HG02970 (cell line): ENCODE data around the gene CBARP.

Source experiments
- ATAC-seq: cut with Tn5 transposase; IDR thresholded peaks from one replicate; pipeline ENCODE4 v1.9.1; 2021; ENCODE audit warnings: mild to moderate bottlenecking, moderate library complexity, moderate number of reproducible peaks; ENCODE audit not compliant: unreplicated experiment, low FRiP score

CBARP gene

GRCh38 chr19:1275976-1276627 lies 38.3 kb upstream of the CBARP start:
- ATAC-seq, result no peak

GRCh38 chr19:1275260-1275975 lies 37.6 kb upstream of the CBARP start, which contains the start of gene FAM174C:
FAM174C (plus strand) TSS chr19:1275530; CDS start chr19:1275550, 20 bp downstream.
- ATAC-seq, result peak; percentile 70

DNA sequence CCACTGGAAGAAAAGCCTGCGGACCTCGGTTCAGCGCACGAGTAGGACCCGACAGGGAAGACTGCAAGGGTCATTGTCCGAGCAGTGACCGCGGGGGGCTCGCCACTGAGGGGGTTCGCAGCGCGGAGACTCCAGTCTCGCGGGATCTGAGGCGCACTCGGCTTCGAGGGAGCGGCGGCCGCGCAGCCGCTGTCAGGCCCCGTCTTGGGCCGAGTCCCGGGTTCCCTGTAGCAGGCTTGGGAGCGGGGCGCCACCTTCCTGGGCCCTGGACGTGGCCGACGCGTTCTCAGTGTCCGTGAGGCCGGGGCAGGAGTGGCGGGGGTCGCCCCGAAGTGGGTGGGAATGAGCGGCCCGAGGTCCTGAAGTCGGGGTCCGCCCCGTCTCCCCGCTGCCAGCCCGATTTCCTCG lies 37.1 kb upstream of the CBARP start:
- ATAC-seq, result no peak

DNA sequence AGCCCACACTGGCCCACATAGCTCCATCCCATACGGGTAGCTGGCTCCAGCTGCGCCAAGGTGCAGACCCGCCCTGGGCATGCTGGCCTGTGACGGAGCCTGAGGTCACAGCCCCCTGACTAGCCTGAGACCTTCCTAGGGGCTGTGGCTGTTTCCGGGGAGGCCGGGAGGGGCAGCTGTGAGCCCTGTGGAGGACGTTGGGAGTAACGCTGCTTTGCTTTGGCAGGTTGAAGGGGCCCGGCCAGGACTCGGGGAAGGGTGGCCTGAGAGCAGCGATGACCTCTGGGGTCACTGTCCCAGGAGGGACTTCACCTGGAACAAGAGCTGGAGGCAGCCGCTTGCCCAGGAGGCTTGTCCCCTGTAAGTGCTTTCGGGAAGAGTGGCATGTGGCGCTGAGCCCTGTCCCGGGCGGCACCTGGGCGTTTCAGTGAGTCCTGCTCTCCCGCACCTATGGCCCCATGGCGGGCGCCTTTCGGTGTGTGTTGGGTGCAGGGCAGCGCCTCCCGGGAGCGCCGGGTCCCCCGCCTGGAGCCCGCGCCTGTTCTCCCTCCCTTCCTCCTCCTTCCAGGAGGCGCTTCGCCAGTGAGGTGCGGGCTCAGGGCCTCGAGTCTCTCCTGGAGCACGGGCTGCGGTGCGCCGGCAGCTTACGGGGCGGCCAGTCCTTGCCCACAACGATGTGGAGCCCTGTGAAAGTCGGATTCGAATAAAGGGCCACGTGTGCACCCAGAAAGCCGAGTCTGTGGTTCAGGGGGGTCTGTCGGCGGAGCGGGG lies 36.5 kb upstream of the CBARP start:
- no peak for ATAC-seq

DNA sequence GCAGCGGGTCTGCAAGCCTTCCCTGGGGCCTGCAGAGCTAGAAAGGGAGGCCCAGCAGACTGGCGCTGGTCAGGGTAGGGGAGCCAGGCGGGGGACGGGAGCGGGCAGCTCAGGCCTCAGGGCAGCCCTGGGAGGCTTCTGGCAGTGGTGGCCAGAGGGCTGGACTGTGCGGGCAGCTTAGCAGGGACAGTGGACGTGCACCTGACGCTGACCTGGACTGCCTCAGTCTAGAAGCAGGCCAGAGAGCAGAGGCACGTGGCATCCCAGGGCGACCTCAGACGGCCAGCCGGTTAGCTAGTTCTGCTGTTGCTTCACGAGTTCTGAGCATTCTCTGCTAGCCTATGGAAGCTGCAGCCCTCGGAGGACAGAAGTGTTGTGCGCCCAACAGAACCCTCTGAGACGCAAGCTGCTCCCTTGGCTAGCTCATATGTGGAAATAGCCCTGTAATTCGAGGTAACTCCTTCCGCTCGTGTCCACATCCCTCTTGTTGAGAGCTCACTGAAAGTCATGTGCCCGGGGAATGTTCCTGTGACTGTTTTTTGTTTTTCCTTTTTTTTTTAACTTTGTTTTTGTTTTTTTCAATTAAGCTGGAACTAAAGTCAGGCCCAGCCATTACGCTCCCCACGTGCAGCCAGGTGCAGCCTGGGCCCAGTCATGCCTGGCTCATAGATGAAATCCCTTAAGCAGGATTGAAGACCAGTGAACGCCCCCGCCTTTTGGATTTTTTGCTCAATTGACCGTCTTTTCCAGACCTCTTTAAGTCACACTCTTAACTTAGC lies 35.6 kb upstream of the CBARP start:
- no peak for ATAC-seq

GRCh38 chr19:1272423-1273262 lies 34.8 kb upstream of the CBARP start:
- no peak for ATAC-seq

- ATAC-seq, result no peak
Measured at GRCh38 chr19:1271528-1272422, 34.0 kb upstream of the CBARP start.

DNA sequence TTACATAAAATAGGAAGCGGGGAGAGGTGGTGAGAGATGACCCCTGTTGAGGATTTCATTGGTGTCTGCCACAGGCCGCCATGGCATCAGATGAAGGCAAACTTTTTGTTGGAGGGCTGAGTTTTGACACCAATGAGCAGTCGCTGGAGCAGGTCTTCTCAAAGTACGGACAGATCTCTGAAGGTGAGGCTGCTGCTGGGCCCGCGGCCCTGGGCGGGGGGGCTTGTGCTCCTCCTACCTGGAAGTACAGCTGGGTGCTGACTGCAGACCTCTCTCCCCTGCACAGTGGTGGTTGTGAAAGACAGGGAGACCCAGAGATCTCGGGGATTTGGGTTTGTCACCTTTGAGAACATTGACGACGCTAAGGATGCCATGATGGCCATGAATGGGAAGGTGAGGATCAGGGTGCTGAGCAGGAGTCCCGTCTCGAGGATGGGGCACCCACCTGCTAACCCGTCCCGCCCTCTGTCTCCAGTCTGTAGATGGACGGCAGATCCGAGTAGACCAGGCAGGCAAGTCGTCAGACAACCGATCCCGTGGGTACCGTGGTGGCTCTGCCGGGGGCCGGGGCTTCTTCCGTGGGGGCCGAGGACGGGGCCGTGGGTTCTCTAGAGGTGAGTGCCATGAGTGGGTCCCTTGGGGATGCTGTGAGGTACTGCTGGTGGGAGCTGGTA lies 33.2 kb upstream of the CBARP start:
- no peak for ATAC-seq

GRCh38 chr19:1270213-1270853 lies 32.5 kb upstream of the CBARP start:
- ATAC-seq, result no peak

- ATAC-seq, result peak; percentile 37
Measured at GRCh38 chr19:1269478-1270212, 31.8 kb upstream of the CBARP start.

DNA sequence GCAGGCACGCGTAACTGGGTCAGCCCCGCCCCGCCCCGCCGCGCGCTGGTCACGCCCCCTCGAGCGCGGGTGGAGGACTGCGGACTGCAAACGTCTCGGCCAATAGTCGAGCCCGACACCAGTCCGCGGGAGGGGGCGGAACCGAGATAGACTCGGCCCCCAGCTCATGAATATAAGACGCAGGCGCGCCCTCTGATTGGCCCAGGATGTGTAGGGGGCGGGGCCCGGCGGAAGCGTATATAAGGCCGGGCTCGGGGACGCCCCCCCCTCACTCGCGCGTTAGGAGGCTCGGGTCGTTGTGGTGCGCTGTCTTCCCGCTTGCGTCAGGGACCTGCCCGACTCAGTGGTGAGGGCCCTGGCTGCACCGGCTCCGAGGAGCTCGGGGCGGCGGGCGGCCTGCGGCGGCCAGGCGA lies 31.3 kb upstream of the CBARP start, which contains the start of gene CIRBP:
Gene CIRBP (plus strand): TSS at position 268 of the 413 bp plus-strand sequence. CDS start 1,602 bp downstream, outside the sequence.
- ATAC-seq, result peak; percentile 50

DNA sequence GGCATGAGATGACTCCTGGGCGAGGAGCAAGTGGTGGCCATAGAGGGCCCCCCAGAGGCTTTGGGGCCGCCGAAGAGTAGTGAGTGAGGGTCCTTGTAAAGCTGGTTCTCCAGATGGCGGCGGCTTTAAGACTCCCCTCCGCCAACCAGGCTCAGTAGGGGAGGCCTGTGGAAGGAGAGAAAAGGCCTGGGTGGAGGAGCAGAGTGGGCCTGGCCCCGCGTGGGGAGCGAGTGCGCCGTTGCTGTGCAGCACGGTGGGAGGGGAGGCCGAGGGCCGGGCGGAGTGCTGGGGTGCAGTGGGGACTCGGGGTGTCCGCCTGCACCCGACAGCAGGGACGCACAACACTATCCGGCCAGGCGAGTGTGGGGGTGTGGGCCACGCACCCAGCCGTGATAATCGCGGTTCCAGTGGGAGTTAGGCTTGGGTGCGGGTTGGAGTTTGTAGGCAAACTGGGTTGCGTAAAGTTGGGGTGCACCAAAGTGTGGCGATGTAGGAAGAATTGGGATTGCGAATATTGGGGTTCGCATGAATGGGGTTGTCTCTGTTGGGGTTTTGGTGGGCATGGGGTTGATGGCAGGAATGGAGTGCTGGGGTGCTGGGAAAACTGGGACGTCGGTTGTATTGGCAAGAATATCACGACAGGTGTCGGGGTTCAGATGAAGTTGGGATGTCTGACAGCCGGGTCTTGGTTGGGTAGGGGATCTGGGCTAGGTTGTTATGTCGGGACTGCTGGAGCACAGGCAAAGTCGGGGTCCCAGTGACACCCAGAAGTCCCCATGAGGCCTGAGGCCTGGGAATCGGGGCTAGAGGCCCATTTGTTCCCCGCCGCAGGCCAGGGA lies 30.6 kb upstream of the CBARP start:
- ATAC-seq, result no peak

DNA sequence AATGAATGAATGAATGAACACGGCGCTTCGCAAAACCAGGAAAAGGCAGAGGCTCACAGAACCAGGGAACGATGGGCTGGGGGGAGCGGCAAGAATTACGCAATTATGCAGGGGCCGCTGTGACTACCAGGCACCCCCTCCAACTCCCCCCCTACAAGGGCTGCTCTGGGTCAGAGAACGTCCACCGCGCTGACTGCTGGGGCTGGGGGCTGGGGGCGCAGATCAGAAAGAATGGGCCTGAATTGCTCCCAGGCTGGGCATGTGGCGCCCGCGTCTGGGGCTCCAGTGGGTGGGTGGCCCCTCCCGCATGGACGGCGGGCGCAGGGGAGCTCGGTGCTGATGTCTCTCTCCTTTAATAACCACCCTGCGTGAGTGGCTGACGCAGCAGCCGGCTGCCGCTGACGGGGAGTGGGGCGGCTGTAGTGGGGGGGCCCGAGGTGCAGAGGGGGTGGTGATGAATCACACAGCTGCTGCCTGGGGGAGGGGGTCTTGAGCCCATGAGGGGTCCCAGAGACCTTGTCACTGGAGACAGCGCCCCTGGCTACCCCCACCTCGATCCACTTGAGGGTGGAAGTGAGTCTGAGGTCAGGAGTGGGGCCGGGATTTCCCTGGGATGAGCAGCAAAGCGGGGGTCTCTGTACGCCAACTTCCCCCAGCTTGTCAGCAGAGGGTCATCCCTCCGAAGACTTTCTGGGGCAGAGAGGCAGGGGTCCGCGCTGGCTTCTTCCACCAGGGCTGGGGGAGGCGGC lies 29.8 kb upstream of the CBARP start:
- ATAC-seq, result no peak

DNA sequence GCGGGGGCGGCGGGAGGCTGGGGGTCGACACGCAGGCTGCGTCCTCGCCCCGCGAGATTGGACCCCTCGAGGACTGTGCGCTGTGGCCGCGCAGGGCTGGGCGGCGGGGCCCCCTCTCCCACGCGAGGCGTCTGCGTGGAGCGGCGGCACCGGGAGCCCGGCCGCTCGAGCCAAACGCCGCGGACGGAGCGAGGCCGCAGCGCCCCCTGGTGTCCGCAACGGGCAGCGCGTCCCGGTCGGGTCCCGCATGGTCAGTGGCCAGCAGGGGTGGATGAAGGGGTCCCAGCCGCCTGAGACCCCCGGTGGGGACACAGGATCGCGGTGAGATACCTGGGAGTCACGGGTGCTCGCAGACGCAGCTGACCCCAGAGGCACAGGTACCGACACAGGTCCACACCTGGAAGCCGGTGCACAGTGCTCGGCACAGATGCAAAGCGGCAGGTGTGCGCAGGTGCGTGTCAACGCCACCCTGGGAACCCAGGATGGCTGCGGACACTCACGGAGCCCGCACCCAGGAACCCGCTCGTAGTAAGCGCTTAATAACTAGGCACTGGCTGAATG lies 29.2 kb upstream of the CBARP start:
- ATAC-seq, result peak; percentile 21
